Superior temporal gyrus (tissue), 1 donor: ENCODE data around the gene KRT75.
A peak's percentile ranks its signal among the peaks of the same experiment; 100 is the strongest.

Experiments
- DNase-seq: peaks from one replicate; pipeline ENCODE4 v3.0.0-alpha.2; 2016; ENCODE audit errors: extremely low spot score

The KRT75 gene

GRCh38 chr12:52392465-52393007, 41.6 kb downstream of the KRT75 start:
- DNase-seq: no peak

GRCh38 chr12:52391618-52392002, 42.6 kb downstream of the KRT75 start:
- peak; percentile 73 for DNase-seq

GRCh38 chr12:52390739-52391617, 43.2 kb downstream of the KRT75 start:
- DNase-seq: no peak

GRCh38 chr12:52389313-52390207, 44.6 kb downstream of the KRT75 start:
- DNase-seq: peak; percentile 42

GRCh38 chr12:52387859-52388258, 46.3 kb downstream of the KRT75 start:
- peak; percentile 47 for DNase-seq

- DNase-seq: no peak
Measured at GRCh38 chr12:52385226-52385702, 48.9 kb downstream of the KRT75 start, which contains the start of gene KRT84. Gene KRT84, minus strand, starts transcription at chr12:52385652. Its CDS starts 67 bp downstream, at chr12:52385585.

GRCh38 chr12:52383331-52383730, 50.8 kb downstream of the KRT75 start:
- DNase-seq: no peak

GRCh38 chr12:52382854-52383253, 51.3 kb downstream of the KRT75 start:
- no peak for DNase-seq

GRCh38 chr12:52381206-52381605, 53.0 kb downstream of the KRT75 start:
- DNase-seq: no peak

- DNase-seq: peak; percentile 56
Measured at GRCh38 chr12:52380271-52380694, 53.9 kb downstream of the KRT75 start.

GRCh38 chr12:52379536-52379935, 54.6 kb downstream of the KRT75 start:
- no peak for DNase-seq

- DNase-seq: no peak
Measured at GRCh38 chr12:52378091-52378490, 56.1 kb downstream of the KRT75 start.

- no peak for DNase-seq
Measured at GRCh38 chr12:52377266-52377665, 56.9 kb downstream of the KRT75 start.
